ENCODE data around the gene DGLUCY.
A peak's percentile ranks its signal among the peaks of the same experiment; 100 is the strongest.
"Not testable (repeated sequence)": the region's sequence is repeated elsewhere in the genome, so short reads cannot be mapped to it uniquely, and the experiment has no call there.

The DGLUCY gene

DNA sequence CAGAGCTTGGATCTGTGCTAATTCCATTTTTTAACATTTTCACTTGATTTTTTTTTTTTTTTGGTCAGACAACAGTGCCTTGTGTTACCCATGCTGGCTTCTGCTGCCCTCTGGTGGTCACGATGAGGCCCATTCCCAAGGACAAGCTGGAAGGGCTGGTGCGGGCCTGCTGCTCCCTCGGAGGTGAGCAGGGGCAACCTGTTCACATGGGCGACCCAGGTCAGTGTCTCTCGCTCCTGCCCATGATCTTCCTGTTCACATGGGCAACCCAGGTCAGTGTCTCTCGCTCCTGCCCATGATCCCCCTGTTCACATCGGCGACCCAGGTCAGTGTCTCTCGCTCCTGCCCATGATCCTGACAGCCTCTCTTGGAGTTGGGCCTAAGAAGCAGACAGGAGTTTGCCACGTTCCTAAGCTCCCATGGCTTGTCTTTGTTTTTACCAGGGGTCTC, 59.4 kb downstream of the DGLUCY start:
- peak; percentile 75 to 78 for DNase-seq

DNA sequence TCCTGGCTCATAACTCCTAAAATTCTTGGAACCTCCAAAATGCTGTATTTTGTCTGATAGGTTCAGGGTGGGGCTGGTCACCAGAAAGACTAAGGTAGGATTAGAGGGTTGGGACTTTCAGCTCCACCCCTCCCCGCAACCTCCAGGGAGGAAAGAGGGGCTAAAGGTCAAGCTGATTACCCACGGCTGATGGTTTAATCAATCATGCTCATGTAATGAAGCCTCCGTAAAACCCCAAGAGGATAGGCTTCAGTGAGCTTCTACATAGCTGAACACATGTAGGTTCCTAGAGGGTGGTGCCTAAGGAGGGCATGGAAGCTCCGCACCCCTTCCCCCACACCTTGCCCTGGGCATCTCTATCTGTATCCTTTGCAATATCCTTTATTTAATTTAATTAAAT, 60.0 kb downstream of the DGLUCY start:
- no peak for DNase-seq

DNA sequence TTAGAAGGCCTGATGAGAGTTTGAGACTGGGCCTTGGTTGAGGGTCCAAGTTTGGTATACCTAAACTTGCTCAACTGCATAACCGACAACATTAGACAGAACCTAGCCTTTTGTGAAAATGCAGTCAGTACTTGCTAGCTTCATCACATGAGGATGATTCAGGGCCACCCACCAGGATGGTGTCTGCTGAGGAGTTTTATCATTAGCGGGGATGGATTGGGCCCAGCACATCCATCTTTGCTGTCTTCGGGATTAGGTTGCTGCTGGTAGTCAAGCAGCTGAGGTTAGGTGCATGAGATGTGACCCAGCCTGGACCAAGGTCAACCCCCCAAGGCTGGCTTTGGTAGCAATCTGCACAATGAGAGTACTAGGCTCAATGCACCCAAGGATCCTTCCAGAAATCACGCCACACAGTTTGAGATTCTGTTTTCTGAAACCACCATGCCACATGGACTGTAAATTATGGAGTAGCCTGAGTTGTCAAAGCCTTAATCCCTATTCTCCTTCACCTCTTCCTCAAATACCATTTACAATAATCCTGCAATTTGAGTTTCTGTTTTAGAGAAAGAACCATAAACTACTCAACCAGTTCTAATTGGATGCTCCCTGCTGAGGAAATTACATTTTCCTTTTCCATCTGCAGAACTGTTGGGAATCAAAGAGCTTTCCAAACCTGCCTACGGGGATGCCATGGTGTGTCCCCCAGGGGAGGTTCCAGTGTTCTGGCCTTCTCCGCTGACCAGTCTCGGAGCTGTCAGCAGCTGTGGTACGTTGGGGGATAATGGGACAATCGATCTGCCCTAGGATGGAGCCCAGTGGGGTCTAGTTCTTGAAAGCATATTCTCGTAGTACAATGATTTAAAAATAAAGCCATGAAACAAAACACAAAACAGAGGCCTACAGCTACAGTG, 61.7 kb downstream of the DGLUCY start:
- no peak for DNase-seq

DNA sequence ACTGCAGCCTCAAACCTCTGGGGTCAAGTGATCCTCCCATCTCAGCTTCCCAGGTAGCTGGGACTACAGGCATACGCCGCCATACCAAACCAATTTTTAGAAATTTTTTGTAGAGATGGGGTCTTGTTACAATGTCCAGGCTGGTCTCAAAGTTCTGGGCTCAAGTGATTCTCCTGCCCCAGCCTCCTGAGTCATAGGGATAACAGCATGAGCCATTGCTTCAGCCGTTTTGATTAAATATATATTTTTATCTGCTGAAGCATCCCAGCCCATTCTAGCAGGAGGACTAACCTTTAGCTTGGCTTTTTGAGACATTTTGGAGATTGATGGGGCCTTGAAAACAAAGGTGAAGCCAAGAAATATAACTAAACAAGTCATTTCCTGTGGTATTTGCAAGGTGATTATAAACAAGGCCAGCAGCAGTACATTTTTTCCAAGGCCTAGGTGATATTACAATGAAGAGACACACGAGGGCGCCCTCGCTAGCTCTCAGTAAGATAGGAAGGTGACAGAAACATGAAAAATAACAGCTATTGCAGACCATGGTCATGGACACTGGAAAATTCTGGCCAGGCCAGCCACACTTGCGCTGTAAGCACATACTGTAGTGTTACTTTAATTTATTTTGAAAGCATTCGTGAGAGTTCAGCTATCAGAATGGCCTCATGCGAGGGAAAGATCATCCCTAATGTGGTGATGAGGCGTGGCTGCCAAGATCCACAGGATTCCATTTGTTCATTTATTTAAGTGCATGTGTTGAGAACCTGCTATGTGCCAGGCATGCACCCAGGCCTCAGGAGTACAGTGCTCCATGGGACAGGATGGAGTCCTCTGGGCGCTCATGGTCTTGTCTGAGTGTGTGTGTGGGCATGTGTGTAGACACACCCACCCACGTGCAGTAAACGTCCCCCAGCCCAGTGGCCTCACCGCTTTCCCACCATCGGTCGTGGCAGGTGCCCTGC, 63.5 kb downstream of the DGLUCY start:
- peak; percentile 43 for DNase-seq

DNA sequence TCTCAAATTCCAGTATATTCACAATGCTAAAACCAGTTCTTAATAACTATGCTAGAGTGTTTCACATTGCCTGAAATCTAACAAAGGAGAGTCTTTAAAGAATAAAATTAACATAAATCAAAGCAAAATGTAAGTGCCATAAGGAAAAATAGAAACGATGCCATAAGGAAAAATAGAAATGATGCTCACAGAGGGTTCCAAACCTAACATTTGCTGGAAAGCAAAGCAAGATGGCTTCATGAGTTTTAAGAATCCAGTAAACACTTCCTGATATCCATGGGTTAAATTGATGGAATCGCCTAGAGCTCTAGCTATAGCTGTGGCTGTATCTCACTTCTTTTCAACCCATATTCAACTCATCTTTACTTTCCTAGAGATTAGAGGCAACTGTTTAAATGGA, 66.7 kb downstream of the DGLUCY start:
- DNase-seq, result no peak

DNA sequence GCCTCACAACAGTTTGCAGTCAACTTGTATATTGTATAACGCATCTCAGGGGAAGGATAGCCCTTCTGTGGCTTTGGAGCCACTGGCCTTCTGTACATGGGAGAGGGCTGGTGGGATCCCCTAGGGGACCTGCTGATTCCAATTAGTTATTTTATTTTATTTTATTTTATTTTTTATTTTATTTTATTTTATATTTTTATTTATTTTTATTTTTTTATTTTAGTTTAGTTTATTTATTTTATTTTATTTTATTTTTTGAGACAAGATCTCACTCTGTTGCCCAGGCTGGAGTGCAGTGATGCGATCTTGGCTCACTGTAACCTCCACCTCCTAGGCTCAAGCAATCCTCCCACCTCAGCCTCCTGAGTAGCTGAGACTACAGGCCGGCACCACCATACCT, 68.9 kb downstream of the DGLUCY start:
- not testable (repeated sequence) for DNase-seq

DNA sequence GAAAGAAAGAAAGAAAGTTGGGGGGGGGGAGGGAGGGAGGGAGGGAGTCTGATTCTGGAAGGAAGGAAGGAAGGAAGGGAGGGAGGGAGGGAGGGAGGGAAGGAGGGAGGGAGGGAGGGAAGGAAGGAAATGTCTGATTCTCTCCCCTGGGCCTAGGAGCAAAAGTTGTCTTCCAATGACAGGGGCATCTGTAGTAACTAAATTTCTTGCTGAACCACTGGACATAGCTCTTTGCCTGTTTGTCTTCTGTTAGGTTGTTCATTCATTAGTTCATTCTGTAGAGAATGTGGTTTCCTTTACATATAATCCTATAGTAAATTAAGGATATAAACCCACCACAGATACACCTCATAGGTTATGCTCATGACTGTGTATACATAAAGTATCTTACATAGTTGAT, 70.7 kb downstream of the DGLUCY start:
- no peak for DNase-seq

DNA sequence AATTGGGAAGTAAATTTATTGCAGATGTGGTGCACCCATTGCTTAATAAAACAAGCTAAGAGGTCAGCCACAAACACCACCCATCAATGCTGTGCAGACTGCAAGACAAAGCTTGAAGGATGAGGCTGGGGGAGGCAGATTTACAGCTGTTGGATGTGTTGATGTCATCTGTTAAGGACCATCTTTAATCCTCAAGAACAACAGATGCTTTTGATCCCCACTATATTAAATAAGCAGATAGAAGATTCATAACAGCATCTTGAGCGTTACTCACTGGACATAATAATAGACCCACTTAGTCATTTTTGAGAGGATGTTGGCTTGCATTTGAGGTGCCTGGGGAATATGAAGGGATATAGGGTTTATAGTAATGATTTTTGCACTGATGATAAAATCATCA, 71.8 kb downstream of the DGLUCY start:
- no peak for DNase-seq

DNA sequence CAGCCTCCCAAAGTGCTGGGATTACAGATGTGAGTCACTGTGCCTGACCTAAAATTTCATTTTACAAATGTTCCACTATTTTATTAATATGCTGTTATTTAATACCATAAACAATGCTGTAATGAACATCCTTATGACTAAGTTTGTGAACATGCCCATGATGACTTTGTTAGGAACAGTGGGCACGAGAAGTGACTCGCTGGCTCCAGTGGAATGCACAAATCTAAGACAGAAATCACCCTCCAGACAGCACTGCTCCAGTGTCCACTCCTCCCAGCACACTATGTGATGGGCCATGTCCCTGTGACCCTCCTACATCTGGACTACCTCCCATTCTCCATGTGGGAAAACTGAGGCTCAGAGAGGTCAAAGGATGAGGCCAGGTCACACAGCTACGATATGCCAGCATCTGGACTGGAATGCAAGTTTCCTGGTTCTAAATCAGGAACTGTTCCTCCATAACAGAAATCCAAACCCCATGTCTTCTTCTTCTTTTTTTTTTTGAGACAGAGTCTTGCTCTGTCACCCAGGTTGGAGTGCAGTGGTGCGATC, 72.7 kb downstream of the DGLUCY start:
- DNase-seq, result no peak

DNA sequence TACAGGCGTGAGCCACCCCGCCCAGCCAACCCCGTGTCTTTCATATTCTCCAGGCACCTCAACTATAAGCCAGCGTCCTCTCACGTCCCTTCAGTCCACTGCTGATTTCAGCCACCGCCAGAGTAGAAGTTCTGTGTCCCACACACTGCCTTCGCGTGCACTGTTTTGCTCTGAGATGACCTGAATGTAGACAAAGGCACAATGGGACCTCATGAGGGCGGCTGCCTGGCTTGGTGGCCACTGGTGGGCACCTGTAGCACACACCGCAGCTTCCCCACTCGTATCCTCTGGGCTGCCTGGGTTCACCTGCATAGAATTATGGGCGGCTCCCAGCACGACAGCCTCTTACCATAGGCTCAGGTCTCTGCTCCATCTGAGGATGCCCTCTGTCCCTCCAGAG, 73.4 kb downstream of the DGLUCY start:
- no peak for DNase-seq

DNA sequence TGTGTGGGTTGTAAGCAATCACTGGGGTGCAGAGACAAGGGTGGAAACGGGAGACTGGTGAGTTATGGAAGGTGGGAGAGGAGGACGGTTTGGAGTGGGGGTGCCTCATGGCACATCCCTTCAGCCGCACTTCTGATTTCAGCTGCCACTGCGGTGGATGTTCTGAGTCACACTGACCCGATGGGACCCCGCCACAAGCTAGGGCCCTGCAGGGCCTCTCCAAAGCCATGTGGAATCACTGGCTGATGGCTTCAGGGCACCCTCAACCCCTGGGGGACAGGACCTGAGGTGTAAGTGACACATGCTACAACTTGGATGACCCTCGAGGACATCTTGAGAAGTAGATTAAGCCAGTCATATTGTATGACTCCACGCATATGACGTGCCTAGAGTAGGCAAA, 77.0 kb downstream of the DGLUCY start:
- no peak for DNase-seq

DNA sequence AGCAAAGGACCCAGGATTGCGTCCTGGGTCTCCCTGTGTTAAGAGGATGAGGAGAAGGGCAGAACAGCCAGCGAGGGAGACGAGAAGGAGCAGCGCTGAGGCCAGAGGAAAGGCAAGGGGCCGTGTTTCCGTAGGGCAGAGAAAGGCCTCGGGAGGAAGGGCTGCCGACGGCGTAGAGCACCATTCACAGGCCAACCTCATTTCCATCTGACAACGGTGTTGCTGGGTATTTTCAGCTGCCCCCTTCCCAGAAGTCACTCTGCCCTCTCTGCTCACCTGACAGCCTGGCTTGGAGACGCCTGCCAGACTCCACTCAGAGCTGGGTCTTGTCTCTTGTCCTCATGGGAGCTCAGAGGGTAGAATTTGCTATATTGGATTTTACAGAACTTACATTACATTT, 79.2 kb downstream of the DGLUCY start:
- DNase-seq, result no peak

DNA sequence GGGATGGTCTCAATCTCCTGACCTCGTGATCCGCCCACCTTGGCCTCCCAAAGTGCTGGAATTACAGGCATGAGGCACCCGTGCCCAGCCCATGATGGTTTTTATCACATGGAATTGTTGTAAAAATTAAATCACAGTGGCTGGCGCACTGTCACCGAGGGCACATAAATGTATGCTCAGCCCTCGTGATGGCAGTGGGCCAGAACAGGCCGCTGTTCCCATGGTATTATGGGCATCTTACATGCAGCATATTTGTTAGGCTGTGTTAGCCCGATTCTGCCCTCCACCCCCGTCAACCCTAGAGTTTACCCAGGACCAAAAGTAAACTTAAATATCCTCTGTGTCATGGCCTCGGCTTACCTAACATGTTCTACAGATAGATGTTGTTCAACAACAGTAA, 82.0 kb downstream of the DGLUCY start:
- no peak for DNase-seq

DNA sequence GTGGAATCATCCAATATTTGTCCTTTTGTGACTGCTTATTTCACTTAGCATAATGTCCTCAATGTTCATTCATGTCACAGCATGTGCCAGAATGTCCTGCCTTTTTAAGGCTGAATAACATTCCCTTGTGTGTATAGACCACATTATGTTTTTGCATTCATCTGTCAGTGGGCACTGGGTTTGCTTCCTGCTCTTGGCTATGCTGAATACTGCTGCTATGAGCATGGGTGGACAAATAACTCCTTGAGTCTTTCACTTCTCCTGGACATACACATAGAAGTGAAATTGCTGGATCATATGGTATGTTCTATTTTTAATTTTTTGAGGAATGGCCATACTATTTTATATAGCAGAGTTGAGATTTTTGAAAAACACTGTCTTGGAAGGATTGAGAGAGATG, 83.8 kb downstream of the DGLUCY start:
- DNase-seq, result no peak

DNA sequence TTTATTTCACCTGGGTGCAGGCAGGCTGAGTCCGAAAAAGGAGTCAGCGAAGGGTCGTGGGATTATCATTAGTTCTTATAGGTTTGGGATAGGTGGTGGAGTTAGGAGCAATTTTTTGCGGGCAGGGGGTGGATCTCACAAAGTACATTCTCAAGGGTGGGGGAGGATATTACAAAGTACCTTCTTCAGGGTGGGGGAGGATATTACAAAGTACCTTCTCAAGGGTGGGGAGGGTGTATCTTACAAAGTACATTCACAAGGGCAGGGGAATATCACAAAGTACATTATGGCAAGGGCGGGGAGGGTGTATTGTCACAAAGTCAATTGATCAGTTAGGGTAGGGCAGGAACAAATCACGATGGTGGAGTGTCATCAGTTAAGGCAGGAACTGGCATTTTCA, 86.9 kb downstream of the DGLUCY start:
- DNase-seq, result not testable (repeated sequence)

DNA sequence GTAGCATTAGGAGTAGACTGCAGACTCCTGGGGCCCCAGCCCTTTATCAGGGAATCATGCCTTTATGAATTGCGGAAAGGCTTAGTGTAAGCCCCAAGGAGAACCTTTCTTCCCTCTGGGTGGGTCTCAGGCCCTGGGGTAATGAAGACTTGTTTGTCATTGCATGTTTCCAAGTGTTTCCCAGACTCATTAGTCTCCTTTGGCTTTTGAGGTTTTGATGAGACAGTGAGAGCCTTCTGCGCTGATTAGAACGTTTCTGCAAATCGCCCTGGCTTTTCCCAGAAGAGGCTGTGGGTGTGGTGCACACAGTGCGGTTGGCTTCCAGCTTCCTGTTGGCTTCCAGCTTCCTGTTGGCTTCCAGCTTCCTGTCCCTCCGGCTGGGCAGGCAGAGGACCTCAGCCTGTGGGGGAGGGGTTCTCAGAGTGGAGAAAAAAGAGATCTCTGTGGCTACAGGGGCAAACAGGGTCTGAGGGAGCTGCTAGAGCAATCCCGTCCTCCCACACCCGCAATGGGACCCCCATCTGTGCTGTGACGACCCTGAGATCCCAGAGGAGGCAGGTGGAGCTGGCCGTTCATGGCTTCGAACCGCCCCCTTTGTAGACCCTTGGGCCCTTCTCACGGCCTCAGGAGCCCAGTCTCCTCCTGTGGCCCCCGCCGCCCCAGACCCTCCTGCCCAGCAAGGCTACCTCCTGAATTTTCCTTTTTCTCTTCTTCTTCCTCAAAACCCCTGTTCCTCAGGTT, 88.5 kb downstream of the DGLUCY start:
- no peak for DNase-seq

DNA sequence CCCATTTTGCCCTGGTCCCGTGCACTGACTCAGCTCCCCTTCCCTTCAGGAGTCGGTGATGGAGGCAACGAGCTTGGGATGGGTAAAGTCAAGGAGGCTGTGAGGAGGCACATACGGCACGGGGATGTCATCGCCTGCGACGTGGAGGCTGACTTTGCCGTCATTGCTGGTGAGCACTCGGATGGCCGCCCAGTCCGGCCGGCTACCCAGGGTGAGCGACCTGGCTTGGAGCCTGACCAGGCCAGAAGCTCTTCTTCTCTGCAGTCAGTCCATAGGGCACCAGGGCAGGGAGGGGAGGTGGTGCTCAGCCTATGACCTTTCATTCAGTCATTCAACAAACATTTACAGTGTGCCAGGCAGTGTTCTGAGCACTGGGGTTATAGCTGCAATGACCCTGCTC, 90.8 kb downstream of the DGLUCY start:
- DNase-seq, result no peak

DNA sequence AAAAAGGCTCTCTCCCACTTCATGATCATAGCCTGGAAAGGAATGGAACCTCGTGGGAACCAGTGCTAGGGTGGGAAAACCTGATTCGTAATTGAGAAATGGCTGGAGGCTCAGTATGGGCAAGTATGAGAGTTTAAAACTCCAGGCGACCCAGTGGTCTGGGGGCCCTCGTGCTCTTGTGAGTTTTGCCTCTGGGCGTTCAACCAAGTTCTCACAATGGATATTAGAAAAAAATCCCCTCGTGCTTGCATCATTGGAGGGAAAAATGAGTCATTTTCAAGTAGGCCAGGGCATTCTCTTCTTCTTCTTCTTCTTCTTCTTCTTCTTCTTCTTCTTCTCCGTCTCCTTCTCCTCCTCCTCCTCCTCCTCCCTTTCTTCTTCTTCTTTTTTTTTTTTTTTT, 91.6 kb downstream of the DGLUCY start:
- DNase-seq, result no peak

DNA sequence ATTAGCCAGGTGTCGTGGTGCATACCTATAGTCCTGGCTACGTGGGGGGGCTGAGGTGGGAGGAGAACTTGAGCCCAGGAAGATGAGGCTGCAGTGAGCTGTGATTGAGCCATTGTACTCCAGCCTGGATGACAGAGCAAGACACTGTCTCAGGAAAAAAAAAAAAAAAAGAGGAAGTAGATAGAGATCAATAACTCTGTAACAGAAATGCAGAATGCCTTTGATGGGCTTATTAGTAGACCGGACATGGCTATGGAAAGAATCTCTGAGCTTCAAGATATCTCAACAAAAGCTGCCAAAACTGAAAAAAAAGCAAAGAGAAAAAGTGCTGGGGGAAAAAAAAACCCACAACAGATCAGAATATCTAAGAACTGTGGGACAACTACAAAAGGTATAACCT, 93.1 kb downstream of the DGLUCY start:
- no peak for DNase-seq

DNA sequence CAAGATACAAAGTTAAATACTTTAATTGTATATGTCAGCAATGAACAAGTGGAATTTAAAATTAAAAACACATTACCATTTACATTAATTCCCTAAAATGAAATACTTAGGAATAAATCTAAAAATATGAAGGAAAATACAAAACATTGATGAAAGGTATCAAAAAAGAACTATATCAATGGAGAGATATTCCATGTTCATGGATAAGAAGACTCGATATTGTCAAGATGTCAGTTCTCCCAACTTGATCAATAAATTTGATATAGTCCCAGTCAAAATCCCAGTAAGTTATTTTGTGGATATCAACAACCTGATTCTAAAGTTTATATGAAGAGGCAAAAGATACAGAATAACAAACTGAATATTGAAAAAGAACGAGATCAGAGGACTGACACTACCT, 97.1 kb downstream of the DGLUCY start:
- DNase-seq, result no peak

DNA sequence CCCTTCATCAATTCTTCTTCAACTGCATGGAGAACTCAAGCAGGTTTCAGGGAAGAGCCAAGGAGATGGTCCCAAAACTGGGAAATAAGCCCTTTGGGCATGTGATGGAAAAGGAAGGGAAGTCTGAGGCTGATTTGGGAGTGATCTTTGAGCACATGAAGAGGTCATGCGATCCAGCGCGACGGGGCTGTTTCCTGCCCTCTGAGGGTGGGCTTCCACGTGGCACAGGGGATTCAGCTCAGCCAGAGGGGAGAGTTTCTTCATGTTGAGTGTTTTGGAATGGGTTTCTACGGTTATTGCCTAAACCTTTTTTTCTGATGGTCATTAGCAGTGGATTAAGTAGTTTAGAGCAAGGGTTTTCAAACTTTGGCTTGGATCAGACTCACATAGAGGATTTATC, 100.4 kb downstream of the DGLUCY start:
- no peak for DNase-seq

DNA sequence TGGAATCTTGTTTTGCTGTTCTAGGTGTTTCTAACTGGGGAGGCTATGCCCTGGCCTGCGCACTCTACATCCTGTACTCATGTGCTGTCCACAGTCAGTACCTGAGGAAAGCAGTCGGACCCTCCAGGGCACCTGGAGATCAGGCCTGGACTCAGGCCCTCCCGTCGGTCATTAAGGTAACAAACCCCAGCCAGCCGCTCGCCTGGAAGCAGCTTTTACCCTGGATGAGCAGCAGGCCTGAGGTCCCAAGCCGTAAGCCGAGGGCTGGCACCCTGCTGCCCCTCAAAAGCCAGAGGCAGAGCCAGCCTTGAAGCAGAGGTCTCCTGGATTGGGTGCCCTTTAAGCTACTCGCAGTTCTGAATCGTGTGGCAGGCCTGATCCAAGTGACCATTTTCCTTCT, 101.5 kb downstream of the DGLUCY start:
- DNase-seq, result no peak

DNA sequence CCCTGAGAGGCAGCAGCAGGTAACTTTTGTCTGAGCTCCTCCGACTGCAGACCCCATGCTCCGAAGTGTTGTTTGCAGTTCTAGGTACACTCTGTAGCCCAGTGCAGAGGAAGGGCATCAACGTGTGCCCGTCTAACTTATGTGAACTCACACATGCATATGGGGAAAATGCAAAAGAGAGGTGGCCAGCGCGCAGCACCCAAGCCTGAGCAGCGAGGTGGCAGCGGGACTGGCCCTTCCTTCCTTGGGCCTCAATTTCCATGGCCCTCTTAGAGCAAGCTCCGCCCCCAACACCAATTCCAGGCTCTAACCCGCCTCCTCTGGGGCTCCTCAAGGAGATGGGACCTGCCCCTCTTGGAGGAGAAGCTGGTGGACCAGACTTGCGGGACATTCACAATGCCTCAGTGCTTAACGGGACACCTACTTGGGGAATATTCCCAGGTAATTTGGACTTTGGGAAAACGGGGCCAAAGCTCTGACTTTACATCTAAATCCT, 102.9 kb downstream of the DGLUCY start:
- DNase-seq, result no peak
